Ureter (tissue), 1 donor: Measurements from ENCODE around the gene RUNDC3A. TPM values are rescaled to one million over a fixed set of nuclear protein-coding genes. Genes with fewer than 3 reads are reported as not detected.
A peak's percentile ranks its signal among the peaks of the same experiment; 100 is the strongest.
"Not testable (repeated sequence)": the region's sequence is repeated elsewhere in the genome, so short reads cannot be mapped to it uniquely, and the experiment has no call there.

ENCODE experiments used
- DNase-seq: peaks from one replicate; pipeline ENCODE4 v3.0.0-alpha.2; 2020; ENCODE audit warnings: low spot score
- total RNA-seq: library from RNA; stranded (reverse); gene quantifications from one replicate; pipeline ENCODE4 v1.2.4, GENCODE V29; 2023
- donor health status: DM: yes; HTN: yes; CAD: no.

Gene RUNDC3A
- total RNA-seq, 1 donor from 2014 or later, result 1.3 TPM

- no peak for DNase-seq
Observed at GRCh38 chr17:44318077-44318892, 9.9 kb downstream of the RUNDC3A start.

- DNase-seq, result no peak
Observed at GRCh38 chr17:44320066-44320465, 11.7 kb downstream of the RUNDC3A start.

- no peak for DNase-seq
Observed at GRCh38 chr17:44321246-44322120, 13.1 kb downstream of the RUNDC3A start.

- no peak for DNase-seq
Observed at GRCh38 chr17:44322236-44322895, 14.0 kb downstream of the RUNDC3A start.

GRCh38 chr17:44323359-44324091, 15.1 kb downstream of the RUNDC3A start:
- no peak for DNase-seq

GRCh38 chr17:44324092-44324570, 15.7 kb downstream of the RUNDC3A start:
- no peak for DNase-seq

GRCh38 chr17:44324571-44325275, 16.3 kb downstream of the RUNDC3A start, which contains the start of gene SLC25A39:
Gene SLC25A39, minus strand, starts transcription at chr17:44324823. Its CDS starts 1,261 bp downstream, at chr17:44323562.
- peak; percentile 96 for DNase-seq

- DNase-seq, result peak; percentile 96
Observed at GRCh38 chr17:44326861-44327444, 18.6 kb downstream of the RUNDC3A start.

GRCh38 chr17:44327715-44328449, 19.5 kb downstream of the RUNDC3A start:
- DNase-seq, result no peak

GRCh38 chr17:44329516-44329915, 21.1 kb downstream of the RUNDC3A start:
- DNase-seq, result not testable (repeated sequence)

- not testable (repeated sequence) for DNase-seq
Observed at GRCh38 chr17:44330263-44330662, 21.9 kb downstream of the RUNDC3A start.

GRCh38 chr17:44331249-44331760, 22.9 kb downstream of the RUNDC3A start:
- DNase-seq, result peak; percentile 85

GRCh38 chr17:44333371-44333770, 25.0 kb downstream of the RUNDC3A start:
- DNase-seq, result no peak

GRCh38 chr17:44334315-44334714, 25.9 kb downstream of the RUNDC3A start:
- DNase-seq, result no peak

- no peak for DNase-seq
Observed at GRCh38 chr17:44334727-44335126, 26.3 kb downstream of the RUNDC3A start.

GRCh38 chr17:44335564-44335963, 27.2 kb downstream of the RUNDC3A start:
- DNase-seq, result no peak

- no peak for DNase-seq
Observed at GRCh38 chr17:44335968-44336367, 27.6 kb downstream of the RUNDC3A start.

- DNase-seq, result no peak
Observed at GRCh38 chr17:44338702-44339101, 30.3 kb downstream of the RUNDC3A start.

- not testable (repeated sequence) for DNase-seq
Observed at GRCh38 chr17:44340553-44340952, 32.2 kb downstream of the RUNDC3A start.
